Astrocyte (in vitro differentiated cells and primary cell): Measurements from ENCODE around the gene FNDC8. TPM values are rescaled to one million over a fixed set of nuclear protein-coding genes. Genes with fewer than 3 reads are reported as not detected.
"Not testable (repeated sequence)": the region's sequence is repeated elsewhere in the genome, so short reads cannot be mapped to it uniquely, and the experiment has no call there.

Experiments used
- DNase-seq: peaks from one replicate; pipeline ENCODE4 v3.0.0-alpha.2; 2010; ENCODE audit warnings: low read depth
- FAIRE-seq: peaks from 2 replicates; lab custom pipeline; 2011; peaks lifted over from hg19 to GRCh38; lab: Jason Lieb, UNC
- H2AFZ ChIP-seq: 2 replicates; pipeline ENCODE4 v1.6.0; 2012; ENCODE audit warnings: low read depth, low read length, inconsistent platforms
- H3K27ac ChIP-seq: 2 replicates; pipeline ENCODE4 v1.5.1; 2011; ENCODE audit warnings: low read depth, low read length, inconsistent platforms
- H3K27me3 ChIP-seq: 2 replicates; pipeline ENCODE4 v1.6.0; 2011; ENCODE audit warnings: low read length, inconsistent platforms; ENCODE audit not compliant: insufficient read depth
- H3K36me3 ChIP-seq: 2 replicates; pipeline ENCODE4 v1.5.1; 2011; ENCODE audit warnings: low read length, inconsistent platforms; ENCODE audit not compliant: insufficient read depth
- H3K4me1 ChIP-seq: 2 replicates; pipeline ENCODE4 v1.5.1; 2011; ENCODE audit warnings: low read length, inconsistent platforms; ENCODE audit not compliant: insufficient read depth
- H3K4me2 ChIP-seq: 2 replicates; pipeline ENCODE4 v1.6.0; 2012; ENCODE audit warnings: low read length, inconsistent platforms
- H3K4me3 ChIP-seq: 2 replicates; pipeline ENCODE4 v1.5.1; 2011; ENCODE audit warnings: low read depth, mild to moderate bottlenecking, low read length, inconsistent platforms; ENCODE audit not compliant: insufficient read depth
- H3K79me2 ChIP-seq: 2 replicates; pipeline ENCODE4 v1.6.0; 2012; ENCODE audit warnings: mild to moderate bottlenecking, low read length, inconsistent platforms; ENCODE audit not compliant: insufficient read depth
- H3K9ac ChIP-seq: 2 replicates; pipeline ENCODE4 v1.6.0; 2012; ENCODE audit warnings: mild to moderate bottlenecking, low read length, inconsistent platforms
- H3K9me3 ChIP-seq: 2 replicates; pipeline ENCODE4 v1.5.1; 2012; ENCODE audit warnings: low read depth, mild to moderate bottlenecking, low read length, inconsistent platforms; ENCODE audit not compliant: insufficient read depth
- H4K20me1 ChIP-seq: 2 replicates; pipeline ENCODE4 v1.6.0; 2012; ENCODE audit warnings: low read length, inconsistent platforms; ENCODE audit not compliant: insufficient read depth
- H3K27ac Mint-ChIP-seq: one replicate; pipeline ENCODE4 v1.8.0; 2021; ENCODE audit warnings: mild to moderate bottlenecking, mixed read lengths; ENCODE audit not compliant: unreplicated experiment
- H3K27me3 Mint-ChIP-seq: one replicate; pipeline ENCODE4 v1.8.0; 2021; ENCODE audit warnings: low read depth, mixed read lengths; ENCODE audit not compliant: unreplicated experiment
- H3K36me3 Mint-ChIP-seq: one replicate; pipeline ENCODE4 v1.8.0; 2021; ENCODE audit warnings: low read depth, mixed read lengths; ENCODE audit not compliant: unreplicated experiment
- H3K4me1 Mint-ChIP-seq: one replicate; pipeline ENCODE4 v1.8.0; 2021; ENCODE audit warnings: low read depth, mixed read lengths; ENCODE audit not compliant: unreplicated experiment
- H3K4me3 Mint-ChIP-seq: one replicate; pipeline ENCODE4 v1.8.0; 2021; ENCODE audit warnings: mild to moderate bottlenecking, moderate library complexity, mixed read lengths; ENCODE audit not compliant: unreplicated experiment
- H3K9me3 Mint-ChIP-seq: one replicate; pipeline ENCODE4 v1.8.0; 2021; ENCODE audit warnings: mild to moderate bottlenecking, mixed read lengths; ENCODE audit not compliant: unreplicated experiment
- EZH2 ChIP-seq: IDR thresholded peaks from 2 replicates; pipeline ENCODE4 v1.6.1; 2012; ENCODE audit warnings: mild to moderate bottlenecking, low read length, inconsistent platforms; ENCODE audit not compliant: insufficient read depth
- total RNA-seq: library from RNA; stranded (reverse); gene quantifications from 2 replicates; pipeline ENCODE4 v1.2.1, GENCODE V29; 2021
- TF ChIP-seq, protein P1 (sequence below): IDR thresholded peaks from 2 replicates; pipeline ENCODE4 v1.5.1; 2011; ENCODE audit warnings: low read depth, mild to moderate bottlenecking, inconsistent platforms, low read length, moderate library complexity; ENCODE audit not compliant: insufficient read depth

FNDC8 gene
- total RNA-seq, 1 donor from 2014 or later, result not detected

DNA sequence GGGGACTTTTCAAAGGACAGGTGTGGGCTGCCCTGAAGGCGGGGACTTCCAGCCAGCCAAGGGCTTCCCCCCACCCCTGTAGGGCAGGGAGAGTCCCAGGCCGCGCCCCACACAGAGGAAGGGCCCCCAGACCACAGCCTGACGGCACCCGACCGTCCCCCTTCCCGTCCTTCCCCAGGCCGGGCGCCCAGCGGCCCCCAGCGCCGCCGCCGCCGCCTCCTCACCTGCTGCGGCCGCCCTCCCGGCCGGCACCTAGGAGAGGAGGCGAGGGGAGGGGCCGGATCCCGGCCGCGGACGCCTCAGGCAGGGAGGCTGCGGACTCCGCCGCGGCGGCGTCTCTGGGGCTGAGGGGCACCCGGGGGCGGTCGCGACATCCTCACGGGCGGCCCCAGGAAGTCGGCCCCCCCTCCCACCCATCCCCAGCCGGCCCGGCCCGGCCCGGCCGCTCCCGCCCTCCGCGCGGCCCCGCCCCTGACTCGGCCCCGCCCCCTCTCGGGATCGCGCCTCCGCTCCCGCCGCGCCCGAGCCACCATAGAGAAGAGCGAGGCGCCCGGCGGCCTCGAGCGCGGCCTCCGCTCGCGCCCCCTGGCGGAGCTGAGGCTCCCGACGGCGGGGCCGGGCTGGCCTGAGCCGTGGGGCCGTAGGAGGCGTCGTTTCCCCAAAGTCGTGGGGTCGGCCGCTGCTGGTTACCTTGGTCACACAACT is 32.4 kb upstream of the FNDC8 start:
- Histone ChIP-seq H3K9me3 (no peaks in the 10 kb centered on the region), H3K4me3 (peak overlapping the region; percentile 81), H3K4me1 (peaks cover 34% of the 10 kb centered on the region), H3K36me3 (no peaks in the 10 kb centered on the region), H3K27me3 (no peaks in the 10 kb centered on the region), H3K4me2 (peak overlapping the region; percentile 95), H3K79me2 (peaks cover 45% of the 10 kb centered on the region), H4K20me1 (no peaks in the 10 kb centered on the region), H2AFZ (peak overlapping the region; percentile 89), H3K9ac (peak overlapping the region; percentile 85), H3K27ac (peak overlapping the region; percentile 75)
- peak; percentile 39 for DNase-seq
- H3K36me3 Mint-ChIP-seq, result no peaks in the 10 kb centered on the region
- H3K4me1 Mint-ChIP-seq, result peaks cover 20% of the 10 kb centered on the region
- peak overlapping the region; percentile 93 for H3K4me3 Mint-ChIP-seq
- FAIRE-seq, result no peak
- H3K9me3 Mint-ChIP-seq, result peaks cover 2% of the 10 kb centered on the region
- H3K27ac Mint-ChIP-seq, result peak overlapping the region; percentile 88
- no peak for TF ChIP-seq EZH2
- TF ChIP-seq, protein P1, sequence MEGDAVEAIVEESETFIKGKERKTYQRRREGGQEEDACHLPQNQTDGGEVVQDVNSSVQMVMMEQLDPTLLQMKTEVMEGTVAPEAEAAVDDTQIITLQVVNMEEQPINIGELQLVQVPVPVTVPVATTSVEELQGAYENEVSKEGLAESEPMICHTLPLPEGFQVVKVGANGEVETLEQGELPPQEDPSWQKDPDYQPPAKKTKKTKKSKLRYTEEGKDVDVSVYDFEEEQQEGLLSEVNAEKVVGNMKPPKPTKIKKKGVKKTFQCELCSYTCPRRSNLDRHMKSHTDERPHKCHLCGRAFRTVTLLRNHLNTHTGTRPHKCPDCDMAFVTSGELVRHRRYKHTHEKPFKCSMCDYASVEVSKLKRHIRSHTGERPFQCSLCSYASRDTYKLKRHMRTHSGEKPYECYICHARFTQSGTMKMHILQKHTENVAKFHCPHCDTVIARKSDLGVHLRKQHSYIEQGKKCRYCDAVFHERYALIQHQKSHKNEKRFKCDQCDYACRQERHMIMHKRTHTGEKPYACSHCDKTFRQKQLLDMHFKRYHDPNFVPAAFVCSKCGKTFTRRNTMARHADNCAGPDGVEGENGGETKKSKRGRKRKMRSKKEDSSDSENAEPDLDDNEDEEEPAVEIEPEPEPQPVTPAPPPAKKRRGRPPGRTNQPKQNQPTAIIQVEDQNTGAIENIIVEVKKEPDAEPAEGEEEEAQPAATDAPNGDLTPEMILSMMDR, result peak; percentile 44
- no peaks in the 10 kb centered on the region for H3K27me3 Mint-ChIP-seq

DNA sequence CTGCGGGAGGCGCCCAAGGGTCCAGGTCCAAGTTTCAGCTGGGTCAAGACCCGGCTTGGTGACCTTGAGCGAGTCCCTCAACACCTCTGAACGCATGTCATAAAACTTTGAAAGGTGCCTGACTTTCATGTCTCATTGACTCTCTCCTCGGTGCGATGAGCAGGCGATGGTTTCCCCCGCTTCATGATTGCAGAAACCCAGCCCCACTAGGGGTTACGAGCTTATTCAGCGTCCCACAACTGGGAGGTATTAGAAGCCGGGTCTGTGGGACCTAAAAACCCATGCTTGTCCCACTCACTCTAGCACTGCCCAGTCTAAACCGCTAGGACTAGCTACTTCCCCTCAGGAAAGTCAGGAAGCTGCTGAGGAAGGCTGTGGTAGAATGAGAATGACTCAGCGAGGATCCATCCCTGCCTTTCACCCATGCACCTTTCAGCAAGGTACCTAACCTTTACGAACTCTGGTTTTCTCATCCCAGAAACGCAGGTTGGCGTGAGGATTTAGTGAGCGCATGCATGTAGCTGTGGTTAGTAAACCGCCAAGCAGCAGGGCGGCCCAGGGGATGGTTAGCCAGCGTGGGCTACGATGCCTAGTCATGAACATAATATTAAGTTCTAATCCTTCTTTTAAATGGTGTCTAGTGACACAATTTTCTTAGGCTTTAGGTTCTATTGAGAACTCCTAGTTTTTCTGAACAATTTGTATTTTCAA is 31.7 kb upstream of the FNDC8 start:
- Mint-ChIP-seq H3K27me3 (no peaks in the 10 kb centered on the region), H3K9me3 (peaks cover 2% of the 10 kb centered on the region), H3K4me3 (peak overlapping the region; percentile 83), H3K4me1 (peaks cover 22% of the 10 kb centered on the region), H3K27ac (peak overlapping the region; percentile 78), H3K36me3 (no peaks in the 10 kb centered on the region)
- no peak for FAIRE-seq
- Histone ChIP-seq H3K4me1 (peaks cover 37% of the 10 kb centered on the region), H3K9ac (peak overlapping the region; percentile 67), H3K27me3 (no peaks in the 10 kb centered on the region), H3K36me3 (no peaks in the 10 kb centered on the region), H3K27ac (peak overlapping the region; percentile 48), H3K9me3 (no peaks in the 10 kb centered on the region), H3K4me3 (peak overlapping the region; percentile 46), H3K79me2 (peaks cover 39% of the 10 kb centered on the region), H4K20me1 (no peaks in the 10 kb centered on the region), H3K4me2 (peak overlapping the region; percentile 82), H2AFZ (peak overlapping the region; percentile 89)
- DNase-seq, result no peak
- no peak for TF ChIP-seq EZH2
- TF ChIP-seq, protein P1, result no peak

DNA sequence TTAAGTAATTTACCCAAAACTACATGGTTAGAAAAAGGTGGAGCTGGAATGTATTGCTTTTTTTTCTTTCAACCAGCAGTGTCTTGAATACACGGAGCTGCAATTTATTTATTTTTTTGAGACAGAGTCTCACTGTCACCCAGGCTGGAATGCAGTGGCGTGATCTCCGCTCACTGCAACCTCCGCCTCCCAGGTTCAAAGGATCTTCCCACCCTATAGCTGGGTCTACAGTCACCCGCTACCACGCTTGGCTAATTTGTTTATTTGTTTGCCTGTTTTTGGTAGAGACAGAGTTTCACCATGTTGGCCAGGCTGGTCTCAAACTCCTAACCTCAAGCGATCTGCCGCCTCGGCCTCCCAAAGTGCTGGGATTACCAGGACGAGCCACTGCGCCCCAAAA is 30.7 kb upstream of the FNDC8 start:
- H3K27me3 ChIP-seq, H3K36me3 Mint-ChIP-seq, H3K4me3 Mint-ChIP-seq, H4K20me1 ChIP-seq, DNase-seq, H3K27ac Mint-ChIP-seq, H3K4me2 ChIP-seq, H3K36me3 ChIP-seq, FAIRE-seq, H2AFZ ChIP-seq, H3K27me3 Mint-ChIP-seq, H3K9me3 Mint-ChIP-seq, H3K27ac ChIP-seq, H3K9me3 ChIP-seq, H3K9ac ChIP-seq, H3K4me3 ChIP-seq: not testable (repeated sequence)
- peaks cover 35% of the 10 kb centered on the region for H3K4me1 ChIP-seq
- peaks cover 32% of the 10 kb centered on the region for H3K79me2 ChIP-seq
- peaks cover 22% of the 10 kb centered on the region for H3K4me1 Mint-ChIP-seq
